Karpas-422 (cell line): ENCODE data around the gene TMEM63B. TPM values are rescaled to one million over a fixed set of nuclear protein-coding genes. Genes with fewer than 3 reads are reported as not detected.

Experiments
- DNase-seq: peaks from one replicate; pipeline ENCODE4 v3.0.0-alpha.2; 2015
- H2AFZ ChIP-seq: fragments of 200-600 bp; sonication (generic); 2 replicates; pipeline ENCODE4 v1.6.1; 2014; ENCODE audit warnings: antibody characterized with exemption, low read length, mixed read lengths
- H3K27ac ChIP-seq: fragments of 200-600 bp; sonication (generic); 2 replicates; pipeline ENCODE4 v1.5.1; 2014; ENCODE audit warnings: mild to moderate bottlenecking, low read length, moderate library complexity
- H3K27me3 ChIP-seq: fragments of 200-600 bp; sonication (generic); 2 replicates; pipeline ENCODE4 v1.6.1; 2014; ENCODE audit warnings: low read length, mixed read lengths
- H3K36me3 ChIP-seq: fragments of 200-600 bp; sonication (generic); 2 replicates; pipeline ENCODE4 v1.6.1; 2014; ENCODE audit warnings: low read length, mixed read lengths; ENCODE audit not compliant: insufficient read depth
- H3K4me1 ChIP-seq: fragments of 200-600 bp; sonication (generic); 2 replicates; pipeline ENCODE4 v1.6.1; 2014; ENCODE audit warnings: mild to moderate bottlenecking, low read length, mixed read lengths
- H3K4me2 ChIP-seq: fragments of 200-600 bp; sonication (generic); 2 replicates; pipeline ENCODE4 v1.6.1; 2014; ENCODE audit warnings: low read length, low read depth, mild to moderate bottlenecking; ENCODE audit not compliant: poor library complexity, severe bottlenecking
- H3K4me3 ChIP-seq: fragments of 200-600 bp; sonication (generic); 2 replicates; pipeline ENCODE4 v1.5.1; 2014; ENCODE audit warnings: mild to moderate bottlenecking, antibody characterized with exemption, low read length, mixed read lengths
- H3K79me2 ChIP-seq: fragments of 200-600 bp; sonication (generic); 2 replicates; pipeline ENCODE4 v1.6.1; 2014; ENCODE audit warnings: mild to moderate bottlenecking, low read length, mixed read lengths
- H3K9ac ChIP-seq: fragments of 200-600 bp; sonication (generic); 2 replicates; pipeline ENCODE4 v1.6.0; 2014; ENCODE audit warnings: low read length
- H3K9me2 ChIP-seq: fragments of 200-600 bp; sonication (generic), shearing (Covaris generic); replicated peaks from 2 replicates; pipeline ENCODE4 v1.6.0; 2014; ENCODE audit warnings: mild to moderate bottlenecking, low read length, moderate library complexity; ENCODE audit not compliant: insufficient read depth
- H3K9me3 ChIP-seq: fragments of 300-700, 200-600 bp; sonication (generic); 2 replicates; pipeline ENCODE4 v1.6.1; 2014; ENCODE audit warnings: low read length, mixed read lengths
- H4K20me1 ChIP-seq: fragments of 200-600 bp; sonication (generic); 2 replicates; pipeline ENCODE4 v1.6.1; 2014; ENCODE audit warnings: mild to moderate bottlenecking, antibody characterized with exemption, low read length, low read depth; ENCODE audit not compliant: insufficient read depth
- total RNA-seq: library from RNA; depleted of rRNA; stranded (reverse); fragments of >200 nt; shearing (Covaris generic); gene quantifications from 2 replicates; pipeline ENCODE4 v1.2.3, GENCODE V29; 2014; ENCODE audit warnings: low replicate concordance

The TMEM63B gene
- total RNA-seq, 1 experiment from 2014 or later = 9.1 TPM

DNA sequence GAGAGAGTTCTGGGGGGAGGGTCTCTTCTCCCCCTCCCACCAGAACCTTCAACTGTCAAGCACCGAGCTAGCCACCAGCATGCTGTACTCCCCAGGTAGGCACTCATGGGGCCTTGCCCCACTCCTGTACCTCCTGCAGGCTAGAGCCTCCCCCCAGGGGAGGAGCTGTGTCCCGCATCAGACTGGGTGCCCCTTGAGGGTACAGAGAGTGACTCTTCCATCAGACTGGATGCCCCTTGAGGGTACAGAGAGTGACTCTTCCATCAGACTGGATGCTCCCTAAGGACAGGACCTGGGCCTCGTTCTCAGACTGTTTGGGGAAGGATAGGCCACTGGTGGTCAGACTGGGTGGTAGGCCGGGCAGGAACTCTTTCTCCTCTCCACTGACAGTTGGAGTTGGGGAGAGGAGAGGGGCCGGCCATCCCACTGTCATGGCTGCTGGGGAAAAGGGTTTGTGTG is 31.4 kb downstream of the TMEM63B start, which contains the start of gene CAPN11:
Gene CAPN11 (plus strand): TSS at position 51 of the 459 bp plus-strand sequence. CDS start 29 bp downstream, at position 80.
- Histone ChIP-seq H3K79me2 (no peaks in the 10 kb centered on the region), H3K4me2 (no peak within 1 kb of the TSS), H4K20me1 (no peaks in the 10 kb centered on the region), H3K4me1 (peaks cover 7% of the 10 kb centered on the region), H3K27me3 (no peaks in the 10 kb centered on the region), H3K9me3 (no peaks in the 10 kb centered on the region), H3K9me2 (no peaks in the 10 kb centered on the region), H2AFZ (no peak within 1 kb of the TSS), H3K27ac (no peak within 1 kb of the TSS), H3K9ac (no peak within 1 kb of the TSS), H3K36me3 (no peaks in the 10 kb centered on the region), H3K4me3 (no peak within 1 kb of the TSS)
- DNase-seq = no peak

DNA sequence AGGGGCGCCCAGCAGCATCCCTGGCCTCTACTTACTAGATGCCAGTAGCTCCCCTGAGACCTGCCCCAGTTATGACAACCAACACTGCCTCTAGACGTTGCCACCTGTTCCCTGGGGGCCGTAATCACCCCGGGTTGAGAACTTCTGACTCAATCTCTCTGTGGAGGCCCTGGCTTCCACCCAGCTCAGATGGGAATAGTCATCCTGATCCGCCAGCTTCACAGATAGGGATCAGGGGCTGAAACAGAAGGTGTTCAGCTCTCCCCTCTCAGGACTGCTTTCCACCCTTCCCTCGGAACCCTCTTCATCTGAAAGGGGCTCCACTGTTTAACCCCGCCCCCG is 34.6 kb downstream of the TMEM63B start:
- no peaks in the 10 kb centered on the region for H3K9me3 ChIP-seq
- no peaks in the 10 kb centered on the region for H3K9me2 ChIP-seq
- H3K9ac ChIP-seq = no peak overlapping the region
- H3K79me2 ChIP-seq = no peaks in the 10 kb centered on the region
- H3K27me3 ChIP-seq = no peaks in the 10 kb centered on the region
- no peaks in the 10 kb centered on the region for H3K36me3 ChIP-seq
- peaks cover 11% of the 10 kb centered on the region for H3K4me1 ChIP-seq
- no peak overlapping the region for H2AFZ ChIP-seq
- no peak overlapping the region for H3K4me3 ChIP-seq
- H3K4me2 ChIP-seq = no peak overlapping the region
- no peaks in the 10 kb centered on the region for H4K20me1 ChIP-seq
- DNase-seq = peak; percentile 53
- no peak overlapping the region for H3K27ac ChIP-seq

DNA sequence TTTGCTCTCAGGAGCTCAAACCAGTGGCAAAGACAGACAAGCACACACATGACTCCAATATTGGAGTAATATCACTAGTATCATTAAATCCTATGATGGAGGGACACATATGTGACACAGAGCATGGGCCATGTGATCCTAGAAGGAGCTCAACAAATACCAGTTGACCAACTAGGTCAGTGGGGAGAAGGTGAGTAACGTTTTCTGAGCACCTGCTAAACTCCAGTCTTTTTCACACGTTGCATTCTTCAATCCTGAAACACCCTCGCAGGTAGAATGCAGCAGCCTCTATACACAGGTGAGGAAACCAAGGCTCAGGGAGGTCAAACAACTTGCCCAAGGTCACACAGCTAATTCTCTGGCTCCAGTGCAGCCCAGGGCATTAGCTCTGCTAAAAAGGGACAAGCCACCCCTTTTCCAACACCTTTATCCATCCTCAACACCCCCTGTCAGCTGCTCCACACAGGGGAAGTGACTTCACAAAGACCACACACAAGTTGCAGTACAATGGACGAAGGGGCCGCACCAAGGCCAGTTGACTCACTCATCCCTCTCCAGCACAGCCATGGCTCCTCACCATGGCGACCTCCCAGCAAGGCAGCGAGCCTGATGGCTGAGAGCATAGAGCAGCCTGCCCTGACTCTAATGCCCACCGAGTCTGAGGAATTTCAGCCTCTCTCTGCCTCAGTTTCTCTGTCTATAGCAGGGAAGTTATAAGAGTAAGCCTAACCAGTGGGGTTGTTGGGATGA is 35.7 kb downstream of the TMEM63B start:
- Histone ChIP-seq H3K36me3 (no peaks in the 10 kb centered on the region), H3K9me3 (no peaks in the 10 kb centered on the region), H3K9me2 (no peaks in the 10 kb centered on the region), H3K4me1 (peaks cover 11% of the 10 kb centered on the region), H4K20me1 (no peaks in the 10 kb centered on the region), H3K4me2 (no peak overlapping the region), H3K4me3 (no peak overlapping the region), H3K79me2 (no peaks in the 10 kb centered on the region), H3K27ac (no peak overlapping the region), H3K27me3 (no peaks in the 10 kb centered on the region), H2AFZ (no peak overlapping the region), H3K9ac (no peak overlapping the region)
- DNase-seq = no peak

DNA sequence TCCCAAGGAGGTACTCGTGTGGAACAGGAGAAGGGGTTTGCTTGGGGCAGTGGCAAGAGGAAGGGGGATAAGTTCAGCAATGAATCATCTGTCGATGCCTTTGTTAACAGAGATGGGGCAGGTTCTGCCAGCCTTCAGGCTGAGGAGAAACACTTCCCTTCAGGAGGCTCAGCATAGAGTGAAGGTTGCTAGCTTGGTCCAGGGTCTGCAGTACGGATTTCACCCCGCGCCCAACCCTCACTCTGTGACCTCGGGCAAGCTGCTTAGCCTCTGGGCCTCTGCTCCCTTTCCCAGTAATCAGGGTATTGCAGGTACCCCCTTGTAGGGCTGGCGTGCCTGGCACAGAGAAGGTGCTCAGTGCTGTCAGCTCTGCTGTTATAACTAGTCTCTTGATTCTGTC is 38.8 kb downstream of the TMEM63B start:
- Histone ChIP-seq H3K9ac (no peak overlapping the region), H2AFZ (no peak overlapping the region), H4K20me1 (no peaks in the 10 kb centered on the region), H3K9me3 (no peaks in the 10 kb centered on the region), H3K4me1 (peaks cover 11% of the 10 kb centered on the region), H3K9me2 (no peaks in the 10 kb centered on the region), H3K27ac (no peak overlapping the region), H3K27me3 (no peaks in the 10 kb centered on the region), H3K36me3 (no peaks in the 10 kb centered on the region), H3K4me2 (no peak overlapping the region), H3K4me3 (no peak overlapping the region), H3K79me2 (no peaks in the 10 kb centered on the region)
- no peak for DNase-seq

DNA sequence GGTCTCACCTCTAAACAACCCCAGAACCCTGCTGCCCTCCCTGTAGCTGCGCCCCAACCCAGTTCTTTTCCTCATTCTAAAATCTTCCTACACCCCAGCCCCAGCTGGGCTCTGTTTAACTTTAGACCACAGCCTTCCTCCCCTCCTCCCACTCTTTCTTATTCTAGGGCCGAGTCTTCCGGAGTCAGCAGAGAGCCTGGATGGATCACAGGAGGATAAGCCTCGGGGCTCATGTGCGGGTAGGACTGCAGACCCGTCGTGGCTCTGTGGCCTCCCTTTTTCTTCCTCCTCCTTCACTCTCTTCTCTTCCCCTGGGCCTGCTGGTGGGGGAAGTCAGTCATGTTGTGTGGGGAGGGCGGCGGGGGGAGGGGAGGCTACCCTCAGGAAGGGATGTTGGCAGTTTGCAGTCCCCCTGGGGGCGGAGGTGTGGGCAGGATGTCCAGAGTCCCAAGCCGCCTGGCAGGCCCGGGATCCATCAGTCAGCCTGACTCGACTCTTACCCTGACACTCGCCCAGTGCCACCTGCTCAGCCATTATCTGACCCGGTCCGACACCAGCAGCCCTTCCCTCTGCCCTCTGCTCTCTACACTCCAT is 39.3 kb downstream of the TMEM63B start:
- Histone ChIP-seq H3K79me2 (no peaks in the 10 kb centered on the region), H3K27ac (no peak overlapping the region), H2AFZ (no peak overlapping the region), H3K9ac (no peak overlapping the region), H4K20me1 (no peaks in the 10 kb centered on the region), H3K36me3 (no peaks in the 10 kb centered on the region), H3K27me3 (no peaks in the 10 kb centered on the region), H3K9me2 (no peaks in the 10 kb centered on the region), H3K9me3 (no peaks in the 10 kb centered on the region), H3K4me3 (no peak overlapping the region), H3K4me2 (no peak overlapping the region), H3K4me1 (peaks cover 9% of the 10 kb centered on the region)
- no peak for DNase-seq

DNA sequence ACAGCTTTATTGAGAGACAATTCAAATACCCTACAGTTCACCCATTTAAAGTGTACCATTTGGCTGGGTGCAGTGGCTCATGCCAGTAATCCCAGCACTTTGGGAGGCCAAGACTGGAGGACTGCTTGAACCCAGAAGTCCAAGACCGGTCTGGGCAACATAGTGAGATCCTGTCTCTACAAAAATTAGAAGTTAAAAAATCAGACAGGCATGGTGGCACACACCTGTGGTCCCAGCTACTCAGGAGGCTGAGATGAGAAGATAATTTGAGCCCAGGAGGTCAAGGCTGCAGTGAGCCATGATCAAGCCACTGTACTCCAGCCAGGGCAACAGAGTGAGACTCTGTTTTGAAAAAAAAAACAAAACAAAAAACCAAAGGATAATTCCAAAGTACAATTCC is 40.2 kb downstream of the TMEM63B start:
- Histone ChIP-seq H3K9me2 (no peaks in the 10 kb centered on the region), H3K4me2 (no peak overlapping the region), H3K27ac (no peak overlapping the region), H3K9ac (no peak overlapping the region), H3K79me2 (no peaks in the 10 kb centered on the region), H4K20me1 (no peaks in the 10 kb centered on the region), H3K36me3 (no peaks in the 10 kb centered on the region), H3K9me3 (no peaks in the 10 kb centered on the region), H3K4me1 (peaks cover 5% of the 10 kb centered on the region), H3K27me3 (no peaks in the 10 kb centered on the region), H3K4me3 (no peak overlapping the region), H2AFZ (no peak overlapping the region)
- DNase-seq = no peak

DNA sequence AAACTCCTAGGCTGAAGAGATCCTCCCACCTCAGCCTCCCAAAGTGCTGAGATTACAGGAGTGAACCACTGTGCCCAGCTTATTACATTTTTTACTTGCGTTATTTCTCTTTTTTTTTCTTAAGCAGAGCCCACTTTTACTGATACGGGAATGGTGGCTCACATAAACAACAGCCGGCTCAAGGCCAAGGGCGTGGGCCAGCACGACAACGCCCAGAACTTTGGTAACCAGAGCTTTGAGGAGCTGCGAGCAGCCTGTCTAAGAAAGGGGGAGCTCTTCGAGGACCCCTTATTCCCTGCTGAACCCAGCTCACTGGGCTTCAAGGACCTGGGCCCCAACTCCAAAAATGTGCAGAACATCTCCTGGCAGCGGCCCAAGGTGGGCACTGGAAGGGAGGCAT is 41.8 kb downstream of the TMEM63B start:
- Histone ChIP-seq H4K20me1 (no peaks in the 10 kb centered on the region), H3K9me2 (no peaks in the 10 kb centered on the region), H3K4me2 (no peak overlapping the region), H3K27ac (no peak overlapping the region), H3K4me3 (no peak overlapping the region), H3K27me3 (no peaks in the 10 kb centered on the region), H2AFZ (no peak overlapping the region), H3K4me1 (peaks cover 5% of the 10 kb centered on the region), H3K9me3 (no peaks in the 10 kb centered on the region), H3K36me3 (no peaks in the 10 kb centered on the region), H3K79me2 (no peaks in the 10 kb centered on the region), H3K9ac (no peak overlapping the region)
- no peak for DNase-seq

DNA sequence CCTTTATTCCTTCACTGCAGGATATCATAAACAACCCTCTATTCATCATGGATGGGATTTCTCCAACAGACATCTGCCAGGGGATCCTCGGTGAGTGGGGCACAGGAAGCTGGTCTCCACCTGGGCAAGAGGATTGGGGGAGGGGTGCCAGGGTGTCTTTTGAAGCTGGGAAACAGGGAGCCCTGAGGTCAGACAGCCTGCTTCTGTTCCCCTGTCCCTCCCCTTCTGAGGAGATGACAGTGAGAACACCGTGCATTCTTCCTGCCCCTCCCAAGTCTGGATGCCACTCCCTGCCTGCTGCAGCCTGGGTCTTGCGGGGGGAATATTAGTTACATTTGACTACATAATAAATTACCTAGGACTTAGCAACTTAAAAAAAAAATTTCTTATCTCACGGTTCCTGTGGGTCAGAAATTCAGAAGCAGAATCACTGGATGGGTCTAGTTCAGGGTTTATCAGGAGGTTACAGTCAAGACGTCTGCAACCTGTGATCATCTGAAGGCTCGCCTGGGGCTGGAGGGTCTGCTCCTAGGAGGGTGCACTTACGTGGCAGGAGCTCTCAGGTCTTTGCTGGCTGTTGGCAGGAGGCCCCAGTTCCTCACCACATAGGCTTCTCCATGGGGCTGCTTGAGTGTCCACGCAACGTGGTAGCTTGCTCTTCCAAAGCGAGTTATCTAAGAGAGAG is 42.7 kb downstream of the TMEM63B start:
- Histone ChIP-seq H3K9me3 (no peaks in the 10 kb centered on the region), H2AFZ (no peak overlapping the region), H3K9me2 (no peaks in the 10 kb centered on the region), H4K20me1 (no peaks in the 10 kb centered on the region), H3K4me3 (no peak overlapping the region), H3K4me1 (peaks cover 5% of the 10 kb centered on the region), H3K79me2 (no peaks in the 10 kb centered on the region), H3K4me2 (no peak overlapping the region), H3K27me3 (no peaks in the 10 kb centered on the region), H3K27ac (no peak overlapping the region), H3K9ac (no peak overlapping the region), H3K36me3 (no peaks in the 10 kb centered on the region)
- no peak for DNase-seq
